ENCODE data around the gene HAO1.

DNA sequence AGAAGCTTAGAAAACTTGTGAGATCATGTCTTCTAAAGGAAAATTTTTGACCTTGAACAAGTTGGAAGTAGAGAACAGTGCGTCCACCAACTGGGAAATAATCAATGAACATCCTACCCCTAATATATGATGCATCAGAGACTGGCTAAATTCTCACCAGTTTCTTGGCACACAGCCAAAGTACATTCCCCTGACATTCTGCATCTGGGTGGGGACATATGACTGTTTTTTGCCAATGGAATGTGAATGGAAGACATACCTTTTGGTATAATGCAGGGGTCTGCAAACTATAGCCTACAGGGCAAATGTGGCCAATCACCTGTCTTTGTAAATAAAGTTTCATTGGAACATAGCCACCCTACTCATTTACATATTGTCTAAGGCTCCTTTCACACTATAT, 84.7 kb downstream of the HAO1 start:
- TF ChIP-seq, protein P1, sequence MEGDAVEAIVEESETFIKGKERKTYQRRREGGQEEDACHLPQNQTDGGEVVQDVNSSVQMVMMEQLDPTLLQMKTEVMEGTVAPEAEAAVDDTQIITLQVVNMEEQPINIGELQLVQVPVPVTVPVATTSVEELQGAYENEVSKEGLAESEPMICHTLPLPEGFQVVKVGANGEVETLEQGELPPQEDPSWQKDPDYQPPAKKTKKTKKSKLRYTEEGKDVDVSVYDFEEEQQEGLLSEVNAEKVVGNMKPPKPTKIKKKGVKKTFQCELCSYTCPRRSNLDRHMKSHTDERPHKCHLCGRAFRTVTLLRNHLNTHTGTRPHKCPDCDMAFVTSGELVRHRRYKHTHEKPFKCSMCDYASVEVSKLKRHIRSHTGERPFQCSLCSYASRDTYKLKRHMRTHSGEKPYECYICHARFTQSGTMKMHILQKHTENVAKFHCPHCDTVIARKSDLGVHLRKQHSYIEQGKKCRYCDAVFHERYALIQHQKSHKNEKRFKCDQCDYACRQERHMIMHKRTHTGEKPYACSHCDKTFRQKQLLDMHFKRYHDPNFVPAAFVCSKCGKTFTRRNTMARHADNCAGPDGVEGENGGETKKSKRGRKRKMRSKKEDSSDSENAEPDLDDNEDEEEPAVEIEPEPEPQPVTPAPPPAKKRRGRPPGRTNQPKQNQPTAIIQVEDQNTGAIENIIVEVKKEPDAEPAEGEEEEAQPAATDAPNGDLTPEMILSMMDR (conservative IDR thresholded peaks at IDR 0.05; ENCODE audit: low read depth, low read length): no peak
- no peak for TF ChIP-seq EZH2 (IDR thresholded peaks at IDR 0.05; ENCODE audit: borderline replicate concordance, low read depth, low read length, poor library complexity, severe bottlenecking)
